Endothelial cell of umbilical vein (primary cell): Measurements from ENCODE around the gene MYLK. TPM values are rescaled to one million over a fixed set of nuclear protein-coding genes. Genes with fewer than 3 reads are reported as not detected.

Experiments
- BruUV-seq: library from RNA; stranded (reverse); fragments of 400-500 nt; replicated peaks from 2 replicates; lab custom pipeline; 2021; lab: Mats Ljungman, UMichigan
- CTCF ChIA-PET: fragments of 300-600, 350-600 bp; sonication (Branson Sonifier 250); formaldehyde crosslinking; loops from one replicate; lab custom pipeline; 2021; ENCODE audit warnings: antibody characterized with exemption, inconsistent platforms; lab: Charles Lee
- POLR2A ChIA-PET: fragments of 300-600, 350-600 bp; sonication (Branson Sonifier 250); formaldehyde crosslinking; loops from one replicate; lab custom pipeline; 2021; ENCODE audit warnings: antibody characterized with exemption, inconsistent platforms; lab: Charles Lee
- DNase-seq: peaks from one replicate; pipeline ENCODE4 v3.0.0-alpha.2; 2011; ENCODE audit warnings: low read depth, low spot score
- FAIRE-seq: peaks from 2 replicates; lab custom pipeline; 2011; peaks lifted over from hg19 to GRCh38; lab: Jason Lieb, UNC
- H2AFZ ChIP-seq: 2 replicates; pipeline ENCODE4 v1.6.0; 2012; ENCODE audit warnings: low read depth, low read length, control low read depth, inconsistent platforms
- H3K27ac ChIP-seq: 2 replicates; pipeline ENCODE4 v1.5.1; 2011; ENCODE audit warnings: low read depth, mild to moderate bottlenecking, control low read depth, low read length, moderate library complexity; ENCODE audit not compliant: insufficient read depth
- H3K27me3 ChIP-seq, 2 experiments: 2 replicates each; pipeline versions ENCODE4 v1.6.0 to v1.6.1; 2011; ENCODE audit warnings: low read length in 2 of 2, mixed read lengths in 1 of 2; ENCODE audit not compliant: control insufficient read depth in 2 of 2, insufficient read depth in 2 of 2
- H3K36me3 ChIP-seq, 2 experiments: 2 replicates in 1 of 2; 3 replicates in 1 of 2; pipeline ENCODE4 v1.5.1; 2011; ENCODE audit warnings: low read length in 2 of 2, mild to moderate bottlenecking in 1 of 2, moderate library complexity in 1 of 2; ENCODE audit not compliant: control insufficient read depth in 2 of 2, insufficient read depth in 2 of 2; ENCODE audit errors: extremely low read depth in 1 of 2
- H3K4me1 ChIP-seq: 3 replicates; pipeline ENCODE4 v1.5.1; 2011; ENCODE audit warnings: mild to moderate bottlenecking, low read length; ENCODE audit not compliant: control insufficient read depth, insufficient read depth; ENCODE audit errors: extremely low read depth
- H3K4me2 ChIP-seq: 2 replicates; pipeline ENCODE4 v1.6.1; 2011; ENCODE audit warnings: low read length, control low read depth, mixed read lengths; ENCODE audit not compliant: insufficient read depth
- H3K4me3 ChIP-seq, 3 experiments: fragments of 200-600 bp in 1 of 3; sonication (generic), shearing (Covaris generic) in 1 of 3; replicated peaks in 1 of 3; 2 replicates each; pipeline ENCODE4 v1.5.1; 2011 to 2016; ENCODE audit warnings: control low read depth in 3 of 3, low read length in 3 of 3, mild to moderate bottlenecking in 2 of 3, inconsistent platforms in 1 of 3, low read depth in 1 of 3, moderate library complexity in 1 of 3; ENCODE audit not compliant: insufficient read depth in 1 of 3
- H3K79me2 ChIP-seq: 2 replicates; pipeline ENCODE4 v1.6.0; 2012; ENCODE audit warnings: low read length, inconsistent platforms; ENCODE audit not compliant: control insufficient read depth, insufficient read depth
- H3K9ac ChIP-seq: replicated peaks from 2 replicates; pipeline ENCODE3; 2011; ENCODE audit warnings: low read length, control low read depth; ENCODE audit not compliant: insufficient read depth; ENCODE audit errors: extremely low read depth
- H3K9me1 ChIP-seq: replicated peaks from 3 replicates; pipeline ENCODE4 v1.6.0; 2011; ENCODE audit warnings: mild to moderate bottlenecking, low read length; ENCODE audit not compliant: control insufficient read depth, insufficient read depth; ENCODE audit errors: extremely low read depth
- H3K9me3 ChIP-seq: replicated peaks from 2 replicates; pipeline ENCODE4 v1.5.1; 2012; ENCODE audit warnings: low read length, inconsistent platforms; ENCODE audit not compliant: control insufficient read depth, insufficient read depth
- H4K20me1 ChIP-seq: replicated peaks from 2 replicates; pipeline ENCODE3; 2011; ENCODE audit warnings: mild to moderate bottlenecking, low read length; ENCODE audit not compliant: control insufficient read depth, insufficient read depth; ENCODE audit errors: extremely low read depth
- EZH2 ChIP-seq: IDR thresholded peaks from 2 replicates; pipeline ENCODE4 v1.6.1; 2012; ENCODE audit warnings: borderline replicate concordance, low read depth, mild to moderate bottlenecking, moderate library complexity, low read length, inconsistent platforms; ENCODE audit not compliant: severe bottlenecking
- FOS ChIP-seq: IDR thresholded peaks from 2 replicates; pipeline ENCODE4 v1.6.1; 2011; ENCODE audit warnings: mild to moderate bottlenecking, low read length, moderate library complexity, borderline replicate concordance; ENCODE audit not compliant: insufficient read depth
- GATA2 ChIP-seq: IDR thresholded peaks from 2 replicates; pipeline ENCODE4 v1.7.0; 2011; ENCODE audit warnings: low read depth, mild to moderate bottlenecking, moderate library complexity, mixed read lengths, low read length; ENCODE audit not compliant: insufficient read length, insufficient read depth
- JUN ChIP-seq: IDR thresholded peaks from 2 replicates; pipeline ENCODE4 v1.6.1; 2011; ENCODE audit warnings: borderline replicate concordance, low read depth; ENCODE audit not compliant: insufficient read length, insufficient read depth
- MYC ChIP-seq: IDR thresholded peaks from one replicate; pipeline ENCODE4 v1.6.1; 2011; ENCODE audit warnings: mild to moderate bottlenecking, low read depth, low read length
- POLR2A ChIP-seq: IDR thresholded peaks from 2 replicates; pipeline ENCODE4 v1.6.1; 2012; ENCODE audit warnings: low read depth, mild to moderate bottlenecking, control low read depth, low read length
- POLR2AphosphoS5 ChIP-seq: IDR thresholded peaks from 2 replicates; pipeline ENCODE4 v1.6.1; 2012; ENCODE audit warnings: low read depth, mild to moderate bottlenecking, control low read depth, low read length, moderate library complexity; ENCODE audit not compliant: insufficient read depth
- dilution Hi-C: fragments of 300-500 bp; cut with MboI; formaldehyde crosslinking; loops from one replicate; pipeline ENCODE4 v1.15.0; 2019; ENCODE audit warnings: low sequenced_read_pairs; ENCODE audit not compliant: extremely low pct_ligation_motif_present
- intact Hi-C: fragments of 100-400 bp; cut with micrococcal nuclease; formaldehyde crosslinking; loops from one replicate; pipeline ENCODE4 v1.10.0; 2022
- polyA plus RNA-seq, 4 experiments: library from polyadenylated mRNA; depleted of rRNA in 3 of 4; stranded (reverse) in 3 of 4; unstranded in 1 of 4; fragments of >200 nt; gene quantifications; 2 replicates each; pipeline versions ENCODE4 v1.2.1 to v1.2.3, GENCODE V29; 2011 to 2012; ENCODE audit warnings: missing spikeins in 1 of 4
- total RNA-seq: library from RNA; stranded (reverse); gene quantifications from 2 replicates; pipeline ENCODE4 v1.2.3, GENCODE V29; 2021
- TF ChIP-seq, protein P1 (sequence below): IDR thresholded peaks from 2 replicates; pipeline ENCODE4 v1.6.1; 2011; ENCODE audit not compliant: insufficient read depth, insufficient read length
- TF ChIP-seq, protein P2 (sequence below), 2 donors: IDR thresholded peaks; 1 replicate in 1 of 2; 2 replicates in 1 of 2; pipeline ENCODE4 v1.5.1; 2011; ENCODE audit warnings: low read length in 2 of 2, mild to moderate bottlenecking in 2 of 2, moderate library complexity in 2 of 2, control low read depth in 1 of 2, inconsistent platforms in 1 of 2, low read depth in 1 of 2; ENCODE audit not compliant: insufficient read depth in 1 of 2; ENCODE audit errors: extremely low read depth in 1 of 2

Gene MYLK
- total and polyA plus RNA-seq, 2 donors (not counting 3 experiments of a cell fraction or from before 2014, with no cell fraction given) = 10.0 to 22.2 TPM

DNA sequence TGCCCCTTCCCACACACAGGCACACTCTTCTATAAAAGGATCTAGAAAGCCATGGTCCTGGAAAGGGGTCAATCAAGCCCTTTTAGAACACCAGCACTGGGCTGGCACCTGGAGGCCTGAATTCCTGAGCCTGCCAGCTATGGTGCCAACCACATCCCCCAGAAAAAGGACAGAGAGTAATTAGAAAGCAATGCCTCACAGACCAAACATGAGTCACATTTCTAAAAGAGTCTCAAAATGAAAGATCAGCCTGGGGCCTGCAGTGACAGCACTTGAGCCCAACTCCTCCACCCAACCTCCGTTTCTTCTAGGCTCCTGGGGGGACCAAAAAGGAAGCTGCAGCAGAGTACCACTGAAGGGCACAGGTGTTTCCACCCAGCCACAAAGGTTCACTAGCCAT, 14.1 kb downstream of the MYLK start:
- Histone ChIP-seq H3K4me2 (no peak overlapping the region), H3K4me3 (no peak overlapping the region), H3K27me3 (peaks cover 3% of the 10 kb centered on the region in 2 experiments), H3K9me1 (no peaks in the 10 kb centered on the region), H3K27ac (no peak overlapping the region), H3K9ac (no peak overlapping the region), H4K20me1 (no peaks in the 10 kb centered on the region), H3K36me3 (no peaks in the 10 kb centered on the region), H3K9me3 (no peaks in the 10 kb centered on the region), H2AFZ (no peak overlapping the region), H3K4me1 (no peaks in the 10 kb centered on the region), H3K79me2 (no peaks in the 10 kb centered on the region)
- no TSS peak for BruUV-seq
- no peak for DNase-seq
- FAIRE-seq = no peak
- dilution Hi-C loops = no loop called here
- intact Hi-C loops = no loop called here
- CTCF ChIA-PET = interaction anchor here (1.3 kb wide), 1 partner anchor 80 kb away, joined by 3 read pairs; no protein-coding TSS in a partner anchor
- POLR2A ChIA-PET = no interaction called here
- TF ChIP-seq POLR2AphosphoS5 (no peak), EZH2 (no peak), POLR2A (no peak), JUN (no peak), GATA2 (no peak), FOS (no peak), MYC (no peak)
- TF ChIP-seq, protein P1, sequence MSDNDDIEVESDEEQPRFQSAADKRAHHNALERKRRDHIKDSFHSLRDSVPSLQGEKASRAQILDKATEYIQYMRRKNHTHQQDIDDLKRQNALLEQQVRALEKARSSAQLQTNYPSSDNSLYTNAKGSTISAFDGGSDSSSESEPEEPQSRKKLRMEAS = no peak
- TF ChIP-seq, protein P2, sequence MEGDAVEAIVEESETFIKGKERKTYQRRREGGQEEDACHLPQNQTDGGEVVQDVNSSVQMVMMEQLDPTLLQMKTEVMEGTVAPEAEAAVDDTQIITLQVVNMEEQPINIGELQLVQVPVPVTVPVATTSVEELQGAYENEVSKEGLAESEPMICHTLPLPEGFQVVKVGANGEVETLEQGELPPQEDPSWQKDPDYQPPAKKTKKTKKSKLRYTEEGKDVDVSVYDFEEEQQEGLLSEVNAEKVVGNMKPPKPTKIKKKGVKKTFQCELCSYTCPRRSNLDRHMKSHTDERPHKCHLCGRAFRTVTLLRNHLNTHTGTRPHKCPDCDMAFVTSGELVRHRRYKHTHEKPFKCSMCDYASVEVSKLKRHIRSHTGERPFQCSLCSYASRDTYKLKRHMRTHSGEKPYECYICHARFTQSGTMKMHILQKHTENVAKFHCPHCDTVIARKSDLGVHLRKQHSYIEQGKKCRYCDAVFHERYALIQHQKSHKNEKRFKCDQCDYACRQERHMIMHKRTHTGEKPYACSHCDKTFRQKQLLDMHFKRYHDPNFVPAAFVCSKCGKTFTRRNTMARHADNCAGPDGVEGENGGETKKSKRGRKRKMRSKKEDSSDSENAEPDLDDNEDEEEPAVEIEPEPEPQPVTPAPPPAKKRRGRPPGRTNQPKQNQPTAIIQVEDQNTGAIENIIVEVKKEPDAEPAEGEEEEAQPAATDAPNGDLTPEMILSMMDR (IDR thresholded peaks at IDR 0.05; ENCODE audit: extremely low read depth in 1 of 2, insufficient read depth in 1 of 2, low read depth in 1 of 2, low read length in 2 of 2) = no peak
